GOT3 (cell line): ENCODE data around the gene KRTAP5-5.
"Not testable (repeated sequence)": the region's sequence is repeated elsewhere in the genome, so short reads cannot be mapped to it uniquely, and the experiment has no call there.

Source experiments
- DNase-seq: peaks from one replicate; lab custom pipeline; 2025; ENCODE audit warnings: mixed read lengths; lab: John Stamatoyannopoulos, UW

The KRTAP5-5 gene

GRCh38 chr11:1656670-1657069, 27.1 kb downstream of the KRTAP5-5 start:
- no peak for DNase-seq

DNA sequence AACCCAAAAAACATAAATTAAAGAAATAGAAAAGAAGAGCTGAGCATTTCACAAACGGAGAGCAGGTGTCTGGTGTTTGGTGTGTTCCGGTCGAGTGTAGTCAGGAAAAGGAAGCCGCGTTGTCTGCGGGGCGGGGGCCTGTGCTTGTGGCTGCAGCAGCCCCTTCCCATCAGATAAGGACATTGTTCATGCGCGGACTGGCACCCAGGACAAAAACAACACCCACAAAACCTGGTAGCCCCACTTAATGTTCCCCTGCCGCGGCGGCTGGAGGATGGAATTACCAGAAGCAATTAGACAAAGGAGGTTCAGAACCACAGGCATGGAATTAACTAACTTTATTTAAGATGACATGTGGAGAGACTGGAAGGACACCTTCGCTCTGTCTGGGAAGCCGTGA, 29.9 kb downstream of the KRTAP5-5 start:
- no peak for DNase-seq

- no peak for DNase-seq
Observed at GRCh38 chr11:1660111-1660867, 30.7 kb downstream of the KRTAP5-5 start.

DNA sequence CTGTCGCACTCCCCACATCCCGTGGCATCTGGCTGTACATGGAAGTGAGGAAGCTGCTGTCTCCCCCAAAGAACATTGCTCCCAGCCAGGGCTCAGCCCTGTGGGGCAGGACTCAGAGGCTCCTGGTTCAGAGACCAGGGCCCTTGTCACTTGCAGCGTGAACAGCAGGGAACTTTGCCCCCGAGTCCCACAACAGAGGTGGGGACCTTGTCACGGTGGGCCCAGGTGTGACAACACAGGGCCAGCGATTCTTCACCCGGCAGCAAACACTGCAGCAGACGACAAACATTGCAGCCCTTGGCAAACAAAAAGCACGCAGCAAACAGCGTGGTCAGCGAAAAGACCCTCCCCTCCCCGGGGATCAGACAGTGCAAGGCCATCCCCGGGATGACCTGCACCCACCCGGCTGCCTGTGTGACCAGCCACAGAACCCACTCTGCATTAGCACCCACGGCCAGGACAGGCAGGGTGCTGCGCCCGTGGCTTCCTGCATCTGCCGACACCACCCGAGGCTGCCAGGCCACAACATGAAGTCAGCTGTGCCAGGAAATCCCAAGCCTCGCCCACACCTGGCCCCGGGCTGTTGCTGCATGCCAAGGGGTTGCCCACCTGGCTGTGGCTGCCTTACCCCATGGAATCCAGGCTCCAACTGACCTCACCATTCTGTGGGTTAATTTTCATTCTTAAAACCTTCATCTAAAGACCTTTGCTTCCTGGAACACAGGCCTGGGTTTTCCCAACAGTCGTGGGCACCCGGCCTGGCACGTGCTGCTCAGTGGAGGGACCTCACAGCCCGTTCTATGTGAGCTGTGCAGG, 32.1 kb downstream of the KRTAP5-5 start:
- DNase-seq: not testable (repeated sequence)

DNA sequence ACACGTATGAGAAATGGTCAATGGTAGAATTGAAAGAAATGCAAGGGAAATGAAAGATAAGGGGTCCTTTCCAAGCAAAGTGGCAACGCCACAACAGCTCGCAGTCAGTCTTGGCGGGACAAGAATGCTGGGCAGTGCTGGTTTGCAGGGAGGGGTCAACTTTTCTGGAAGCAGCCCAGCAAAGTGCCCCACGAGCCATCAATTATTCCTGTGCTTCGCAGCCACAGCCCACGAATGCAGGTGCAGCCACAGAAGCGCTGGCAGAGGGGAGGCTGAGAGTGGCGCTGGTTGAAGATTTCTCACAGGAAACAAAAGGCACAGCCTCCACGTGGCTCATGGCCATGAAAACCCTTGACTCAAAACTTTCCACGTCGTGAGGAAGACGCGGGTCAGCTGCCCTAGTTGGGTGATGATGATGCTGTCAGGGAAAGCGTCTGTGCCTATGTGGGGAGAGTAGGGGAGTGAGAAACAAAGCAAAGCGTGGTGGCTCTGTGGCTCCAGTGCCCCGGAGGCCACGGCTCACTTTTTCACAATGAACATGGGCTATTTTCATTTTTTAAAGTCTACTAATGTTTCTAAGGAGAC, 33.2 kb downstream of the KRTAP5-5 start:
- not testable (repeated sequence) for DNase-seq

DNA sequence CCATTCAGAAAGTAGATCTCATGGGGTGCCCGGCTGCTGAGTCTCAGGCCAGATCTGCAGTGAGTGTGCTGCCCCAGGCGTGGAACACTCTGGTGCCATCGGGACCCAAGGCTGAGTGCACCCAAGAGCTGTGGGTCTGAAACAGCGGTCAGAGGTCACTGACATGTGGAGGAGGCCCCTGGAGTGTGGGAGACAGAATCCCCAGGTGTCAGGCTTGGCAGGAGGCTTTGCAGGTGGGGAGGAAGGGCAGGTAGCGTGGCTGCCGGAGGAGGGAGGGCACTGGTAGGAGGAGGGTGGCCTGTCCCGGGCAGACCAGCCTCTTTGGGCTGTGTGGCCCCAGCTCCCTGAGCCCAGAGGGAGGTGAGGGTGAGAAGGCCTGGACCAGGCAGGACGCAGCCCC, 35.7 kb downstream of the KRTAP5-5 start:
- DNase-seq: no peak

DNA sequence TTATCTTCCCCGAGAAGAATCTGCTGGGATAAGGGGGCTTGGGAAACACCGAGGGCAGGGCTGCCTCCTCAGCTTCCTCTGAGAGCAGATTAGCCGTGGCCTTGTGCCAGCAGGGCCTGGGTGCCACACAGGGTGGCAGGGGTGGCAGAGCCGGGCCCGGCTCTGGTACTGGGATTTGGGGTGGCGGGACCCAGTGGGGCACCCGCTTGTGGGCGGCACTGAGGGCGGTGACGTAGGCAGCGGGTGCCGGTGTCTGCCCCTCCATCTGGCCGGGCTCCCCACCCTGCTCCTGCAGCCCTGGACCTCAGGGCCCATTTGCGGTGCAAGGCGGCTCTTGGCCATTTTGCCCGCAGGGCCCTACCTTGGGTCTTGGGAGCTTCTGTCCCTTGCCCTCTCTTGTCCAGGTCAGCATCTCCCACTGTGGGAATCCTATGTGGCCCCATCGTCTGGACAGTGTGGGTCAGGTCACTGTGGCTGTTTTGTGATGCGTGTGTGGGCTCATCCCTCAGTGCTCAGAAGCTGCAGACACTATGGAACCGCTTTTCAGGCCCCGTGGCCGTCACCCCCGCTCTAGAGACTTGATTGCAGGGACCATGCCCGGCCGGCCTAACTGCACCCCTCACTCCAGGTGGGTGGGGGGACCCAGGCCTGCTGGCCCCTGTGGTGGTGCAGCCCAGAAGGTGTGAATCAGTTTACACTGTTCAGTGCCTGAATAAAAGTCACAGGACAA, 37.7 kb downstream of the KRTAP5-5 start:
- DNase-seq: no peak

- DNase-seq: no peak
Observed at GRCh38 chr11:1667906-1668305, 38.3 kb downstream of the KRTAP5-5 start.

DNA sequence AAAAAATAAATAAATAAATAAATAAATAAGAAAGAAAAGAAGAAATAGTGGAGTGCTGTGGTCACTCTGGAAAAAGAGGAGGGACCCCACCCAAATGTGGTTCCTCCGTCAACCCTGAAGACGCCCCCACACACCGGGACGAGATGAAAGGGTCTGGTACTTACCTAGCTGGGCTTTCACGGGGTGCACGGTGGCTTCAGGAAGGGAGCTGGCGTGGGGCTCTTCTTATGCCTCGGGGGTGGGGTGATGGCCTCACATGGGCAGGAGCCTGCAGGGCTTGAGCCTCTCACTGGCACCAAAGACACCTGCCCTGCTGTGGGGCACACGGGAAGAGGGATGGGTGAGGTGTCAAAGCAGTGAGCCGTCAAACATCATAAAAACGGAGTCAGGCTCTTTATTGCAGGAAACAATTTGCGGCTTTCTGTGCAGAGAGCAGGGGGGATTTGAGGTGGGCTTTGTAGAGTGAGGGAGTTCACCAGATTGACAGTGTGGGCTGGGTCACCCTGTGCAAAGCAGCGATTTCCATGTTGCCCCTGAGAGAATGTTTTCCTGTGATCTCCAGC, 39.4 kb downstream of the KRTAP5-5 start:
- DNase-seq: no peak

- no peak for DNase-seq
Observed at GRCh38 chr11:1669546-1670218, 40.1 kb downstream of the KRTAP5-5 start.

- not testable (repeated sequence) for DNase-seq
Observed at GRCh38 chr11:1670457-1670856, 40.9 kb downstream of the KRTAP5-5 start.

DNA sequence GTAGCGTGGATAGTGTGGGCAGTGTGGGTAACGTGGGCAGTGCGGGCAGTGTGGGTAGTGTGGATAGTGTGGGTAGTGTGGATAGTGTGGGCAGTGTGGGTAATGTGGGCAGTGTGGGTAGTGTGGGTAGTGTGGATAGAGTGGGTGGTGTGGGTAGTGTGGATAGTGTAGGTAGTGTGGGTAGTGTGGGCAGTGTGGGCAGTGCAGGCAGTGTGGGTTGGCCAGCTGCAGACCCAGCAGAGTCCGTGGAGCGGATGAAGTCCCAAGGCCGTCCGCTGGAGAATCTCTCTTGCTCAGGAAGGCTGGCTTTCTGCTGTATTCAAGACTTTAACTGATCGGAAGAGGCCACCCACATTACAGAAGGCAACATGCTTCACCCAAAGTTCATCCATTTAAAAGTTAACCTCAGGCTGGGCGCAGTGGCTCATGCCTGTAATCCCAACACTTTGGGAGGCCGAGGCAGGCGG, 41.4 kb downstream of the KRTAP5-5 start:
- no peak for DNase-seq

GRCh38 chr11:1671658-1672057, 42.1 kb downstream of the KRTAP5-5 start:
- no peak for DNase-seq

GRCh38 chr11:1672613-1673350, 43.2 kb downstream of the KRTAP5-5 start:
- DNase-seq: no peak

DNA sequence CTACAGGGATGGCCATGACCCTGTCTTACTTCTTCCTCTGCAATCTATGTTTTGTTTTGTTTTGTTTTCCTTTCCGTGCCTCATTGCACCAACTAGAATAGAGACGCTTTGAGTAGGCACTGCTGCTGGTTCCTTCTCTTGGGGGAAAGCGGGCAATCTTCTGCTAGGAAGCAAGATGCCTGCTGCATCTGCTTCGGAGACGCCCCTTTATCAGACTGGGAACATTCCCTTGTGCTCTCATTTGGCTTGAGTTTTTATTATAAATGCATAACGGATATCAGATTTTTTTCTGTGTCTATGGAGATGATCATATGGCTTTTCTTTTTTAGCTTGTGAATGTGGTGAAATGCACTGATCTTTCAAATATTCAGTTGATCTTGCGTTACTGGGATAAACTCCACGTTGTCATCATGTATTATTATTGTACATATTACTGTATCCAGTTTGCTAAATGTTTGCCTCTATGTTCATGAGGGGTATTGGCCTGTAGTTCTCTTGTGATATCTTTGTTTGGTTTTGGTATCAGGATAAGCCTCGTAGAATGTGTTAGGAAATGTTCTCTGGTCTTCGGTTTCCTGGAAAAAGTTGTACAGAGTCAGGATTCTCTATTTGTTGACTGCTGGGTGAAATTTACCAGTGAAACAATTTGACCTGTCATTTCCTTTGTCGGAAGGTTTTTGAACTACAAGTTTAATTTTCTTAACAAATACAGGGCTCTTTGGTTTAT, 44.0 kb downstream of the KRTAP5-5 start:
- no peak for DNase-seq

DNA sequence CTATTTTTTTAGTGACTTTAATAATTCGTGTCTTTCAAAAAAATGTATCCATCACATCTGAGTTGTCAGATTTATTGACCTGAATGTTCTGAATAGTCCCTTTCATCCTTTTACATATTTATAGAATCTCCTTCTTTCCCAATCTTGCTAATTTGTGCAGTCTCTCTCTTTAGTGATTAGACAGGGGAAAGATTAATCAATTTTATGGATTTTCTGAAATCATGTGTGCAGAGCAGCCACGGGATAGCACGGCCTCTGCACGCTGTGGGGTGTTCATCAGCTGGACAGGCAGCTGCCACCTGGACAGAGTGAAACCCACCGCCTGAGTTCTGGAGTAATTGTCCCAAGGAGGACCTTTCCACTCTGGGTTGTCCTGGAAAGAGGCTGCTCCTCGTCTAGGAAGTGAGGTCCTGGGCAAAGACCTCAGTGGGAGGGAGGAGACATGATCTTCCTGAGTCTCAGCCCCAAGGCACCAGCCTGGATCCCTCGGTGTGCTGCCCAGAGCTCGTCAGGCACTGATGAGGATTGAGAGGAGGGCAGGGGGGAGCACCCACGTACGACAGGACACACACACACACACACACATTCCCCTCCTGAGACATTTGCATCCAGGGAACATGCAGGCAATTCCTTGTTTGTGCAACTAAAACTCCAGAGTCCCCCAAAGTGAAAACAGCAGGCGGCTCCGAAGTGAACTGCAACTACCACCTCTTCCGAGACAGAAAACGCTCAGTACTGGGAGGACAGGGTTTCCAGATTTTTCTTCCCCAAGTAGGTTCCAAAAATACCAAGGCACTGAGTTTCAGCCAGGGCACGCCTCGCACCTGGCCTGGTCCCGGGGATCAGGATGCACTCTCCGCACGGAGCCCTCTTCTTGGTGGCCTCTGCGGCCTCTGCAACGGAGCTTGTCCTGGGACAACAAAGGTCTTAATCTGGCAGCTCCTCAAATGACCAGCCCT, 44.9 kb downstream of the KRTAP5-5 start:
- DNase-seq: no peak

DNA sequence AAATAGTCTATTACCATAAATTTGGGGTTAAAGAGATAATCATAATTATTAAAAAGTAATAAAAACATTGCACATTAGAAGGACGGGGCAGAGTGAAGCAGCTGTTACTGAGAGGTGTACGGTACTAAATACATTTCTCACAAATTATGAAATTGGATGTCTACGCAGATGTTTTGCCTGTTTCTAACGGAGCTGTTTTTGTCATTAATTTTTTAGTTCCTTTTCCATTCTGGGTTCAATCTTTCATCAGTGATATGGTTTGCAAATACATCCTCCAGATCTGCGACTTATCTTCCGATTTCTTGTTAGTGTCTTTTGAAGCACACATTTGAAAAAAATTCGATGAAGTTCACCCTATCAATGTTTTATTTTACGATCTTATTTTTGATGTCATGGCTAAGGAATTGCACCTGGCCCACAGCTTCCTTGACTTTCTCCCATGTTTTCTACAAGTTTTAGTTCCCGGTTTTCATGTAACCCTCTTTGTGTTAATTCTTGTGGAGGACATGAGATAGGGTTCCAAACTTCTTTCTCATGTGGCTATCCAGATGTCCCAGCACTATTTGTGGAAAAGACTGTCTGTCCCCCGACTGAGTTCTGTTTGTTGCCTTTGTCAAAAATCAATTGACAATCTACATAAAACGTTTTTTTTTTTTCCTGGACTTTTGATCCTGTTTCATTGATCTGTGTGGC, 46.1 kb downstream of the KRTAP5-5 start:
- DNase-seq: no peak

DNA sequence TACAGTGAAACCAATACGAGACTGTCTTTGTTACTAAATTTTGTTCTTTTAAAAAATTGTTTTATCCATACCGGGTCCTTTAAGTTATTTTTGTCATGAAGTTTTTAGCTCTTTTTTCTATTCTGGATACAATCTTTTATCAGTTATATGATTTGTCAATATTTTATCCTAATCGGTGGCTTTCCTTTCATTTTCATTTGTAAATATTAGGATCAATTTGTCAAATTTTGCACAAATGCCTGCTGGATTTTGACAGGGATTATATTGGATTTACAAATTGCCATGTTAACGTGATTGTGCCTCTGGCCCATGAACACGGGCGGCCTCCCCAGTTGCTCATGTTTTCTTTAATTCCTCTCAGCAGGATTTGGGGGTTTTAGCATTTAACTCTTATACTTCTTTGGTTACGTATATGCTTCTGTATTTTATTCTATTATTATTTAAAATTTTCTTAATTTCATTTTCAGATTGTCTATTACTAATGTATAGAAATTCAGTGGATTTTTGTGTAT, 46.7 kb downstream of the KRTAP5-5 start:
- DNase-seq: no peak
